Panc1 (cell line): ENCODE results near the gene ZNF670. TPM values are rescaled to one million over a fixed set of nuclear protein-coding genes. Genes with fewer than 3 reads are reported as not detected.

Experiments
- ATAC-seq: fragments of 200-7000 bp; cut with Tn5 transposase; 2 replicates; pipeline ENCODE4 v1.9.1; 2020; ENCODE audit warnings: mild to moderate bottlenecking, moderate library complexity
- BruUV-seq: library from RNA; stranded (reverse); fragments of 400-500 nt; replicated peaks from 2 replicates; lab custom pipeline; 2021; lab: Mats Ljungman, UMichigan
- CTCF ChIA-PET: fragments of 300-600 bp; sonication (Branson Sonifier 250); formaldehyde crosslinking; loops from one replicate; lab custom pipeline; 2022; ENCODE audit warnings: antibody characterized with exemption; lab: Charles Lee
- POLR2A ChIA-PET: fragments of 300-600 bp; sonication (Branson Sonifier 250); formaldehyde crosslinking; loops from one replicate; lab custom pipeline; 2022; ENCODE audit warnings: antibody characterized with exemption; lab: Charles Lee
- DNase-seq: peaks from one replicate; pipeline ENCODE4 v3.0.0-alpha.2; 2010; ENCODE audit warnings: low read depth, low spot score
- H3K27ac ChIP-seq: 2 replicates; pipeline ENCODE4 v1.5.1; 2011; ENCODE audit warnings: mild to moderate bottlenecking, low read length, inconsistent platforms
- H3K27me3 ChIP-seq: fragments of 200-500 bp; sonication (Bioruptor generic); 2 replicates; pipeline ENCODE4 v1.6.0; 2014; ENCODE audit warnings: low read length, inconsistent platforms; ENCODE audit not compliant: control insufficient read depth, insufficient read depth
- H3K36me3 ChIP-seq: fragments of 200-500 bp; sonication (Bioruptor generic); 2 replicates; pipeline ENCODE4 v1.5.1; 2014; ENCODE audit warnings: inconsistent platforms, mild to moderate bottlenecking, low read length, moderate library complexity; ENCODE audit not compliant: control insufficient read depth, insufficient read depth
- H3K4me1 ChIP-seq: 2 replicates; pipeline ENCODE4 v1.5.1; 2011; ENCODE audit warnings: inconsistent platforms, mild to moderate bottlenecking, low read length, moderate library complexity; ENCODE audit not compliant: control insufficient read depth, insufficient read depth
- H3K4me3 ChIP-seq, 2 experiments: 2 replicates each; pipeline ENCODE4 v1.5.1; 2011 to 2012; ENCODE audit warnings: low read depth in 2 of 2, low read length in 2 of 2, mild to moderate bottlenecking in 2 of 2, inconsistent platforms in 1 of 2, moderate library complexity in 1 of 2
- H3K9me3 ChIP-seq: fragments of 200-500 bp; sonication (Bioruptor generic); 2 replicates; pipeline ENCODE4 v1.5.1; 2014; ENCODE audit warnings: low read depth, mild to moderate bottlenecking, inconsistent platforms, low read length, moderate library complexity; ENCODE audit not compliant: control insufficient read depth, insufficient read depth
- POLR2AphosphoS5 ChIP-seq: IDR thresholded peaks from 2 replicates; pipeline ENCODE4 v1.6.1; 2012; ENCODE audit warnings: mild to moderate bottlenecking, low read depth, low read length, moderate library complexity
- SIN3A ChIP-seq: IDR thresholded peaks from 2 replicates; pipeline ENCODE4 v1.6.1; 2012; ENCODE audit warnings: low read depth, mild to moderate bottlenecking, low read length, moderate library complexity, borderline replicate concordance; ENCODE audit not compliant: insufficient read depth
- TCF7L2 ChIP-seq: IDR thresholded peaks from 2 replicates; pipeline ENCODE4 v1.6.1; 2011; ENCODE audit warnings: mild to moderate bottlenecking, low read depth, low read length, inconsistent platforms
- in situ Hi-C: cut with HindIII; loops from 2 replicates; pipeline ENCODE4 v1.10.0; 2016; ENCODE audit warnings: low sequenced_read_pairs, low pct_unique_long_range_greater_than_20kb
- intact Hi-C: fragments of 100-400 bp; cut with micrococcal nuclease; formaldehyde crosslinking; loops from one replicate; pipeline ENCODE4 v1.10.0; 2022; ENCODE audit not compliant: unreplicated experiment
- total RNA-seq: library from RNA; stranded (reverse); gene quantifications from one replicate; pipeline ENCODE4 v1.2.1, GENCODE V29; 2021; ENCODE audit not compliant: unreplicated experiment
- TF ChIP-seq, protein P1 (sequence below), 2 experiments: IDR thresholded peaks; 2 replicates each; pipeline ENCODE4 v1.6.1; 2011 to 2012; ENCODE audit warnings: low read depth in 2 of 2, control low read depth in 1 of 2, low read length in 1 of 2, mild to moderate bottlenecking in 1 of 2, moderate library complexity in 1 of 2; ENCODE audit not compliant: insufficient read depth in 1 of 2
- TF ChIP-seq, protein P2 (sequence below): fragments of 450-650 bp; IDR thresholded peaks from 2 replicates; pipeline ENCODE4 v1.5.1; 2017; ENCODE audit warnings: mild to moderate bottlenecking

ZNF670 gene
- total RNA-seq, 1 experiment from 2014 or later = 6.4 TPM

DNA sequence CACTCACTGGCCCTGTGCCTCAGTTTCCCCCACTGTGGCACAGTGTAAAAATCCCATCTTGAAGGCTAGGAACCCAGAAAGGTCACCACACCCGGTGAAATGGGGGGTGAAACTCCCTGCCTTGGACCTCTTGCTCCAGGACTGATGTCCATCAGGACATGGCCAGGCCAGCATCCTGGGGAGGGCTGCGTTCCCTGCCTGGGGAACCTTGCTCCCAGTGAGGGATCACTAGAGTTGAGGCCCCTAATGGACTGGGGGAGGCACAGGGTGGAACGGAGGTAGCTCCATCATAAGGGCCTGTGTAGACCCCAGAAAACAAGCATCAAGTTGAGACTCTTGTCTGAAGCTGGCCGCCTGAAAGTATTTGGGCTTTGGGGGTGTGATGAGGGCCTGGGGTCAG is 10.4 kb upstream of the ZNF670 start:
- no peak for ATAC-seq
- Histone ChIP-seq H3K9me3 (no peaks in the 10 kb centered on the region), H3K27ac (no peak overlapping the region), H3K36me3 (no peaks in the 10 kb centered on the region), H3K27me3 (no peaks in the 10 kb centered on the region), H3K4me1 (no peaks in the 10 kb centered on the region), H3K4me3 (no peak overlapping the region)
- intact Hi-C loops = no loop called here
- BruUV-seq = no TSS peak
- in situ Hi-C loops = no loop called here
- DNase-seq = no peak
- ChIA-PET CTCF (no interaction called here), POLR2A (no interaction called here)
- TF ChIP-seq, protein P1, sequence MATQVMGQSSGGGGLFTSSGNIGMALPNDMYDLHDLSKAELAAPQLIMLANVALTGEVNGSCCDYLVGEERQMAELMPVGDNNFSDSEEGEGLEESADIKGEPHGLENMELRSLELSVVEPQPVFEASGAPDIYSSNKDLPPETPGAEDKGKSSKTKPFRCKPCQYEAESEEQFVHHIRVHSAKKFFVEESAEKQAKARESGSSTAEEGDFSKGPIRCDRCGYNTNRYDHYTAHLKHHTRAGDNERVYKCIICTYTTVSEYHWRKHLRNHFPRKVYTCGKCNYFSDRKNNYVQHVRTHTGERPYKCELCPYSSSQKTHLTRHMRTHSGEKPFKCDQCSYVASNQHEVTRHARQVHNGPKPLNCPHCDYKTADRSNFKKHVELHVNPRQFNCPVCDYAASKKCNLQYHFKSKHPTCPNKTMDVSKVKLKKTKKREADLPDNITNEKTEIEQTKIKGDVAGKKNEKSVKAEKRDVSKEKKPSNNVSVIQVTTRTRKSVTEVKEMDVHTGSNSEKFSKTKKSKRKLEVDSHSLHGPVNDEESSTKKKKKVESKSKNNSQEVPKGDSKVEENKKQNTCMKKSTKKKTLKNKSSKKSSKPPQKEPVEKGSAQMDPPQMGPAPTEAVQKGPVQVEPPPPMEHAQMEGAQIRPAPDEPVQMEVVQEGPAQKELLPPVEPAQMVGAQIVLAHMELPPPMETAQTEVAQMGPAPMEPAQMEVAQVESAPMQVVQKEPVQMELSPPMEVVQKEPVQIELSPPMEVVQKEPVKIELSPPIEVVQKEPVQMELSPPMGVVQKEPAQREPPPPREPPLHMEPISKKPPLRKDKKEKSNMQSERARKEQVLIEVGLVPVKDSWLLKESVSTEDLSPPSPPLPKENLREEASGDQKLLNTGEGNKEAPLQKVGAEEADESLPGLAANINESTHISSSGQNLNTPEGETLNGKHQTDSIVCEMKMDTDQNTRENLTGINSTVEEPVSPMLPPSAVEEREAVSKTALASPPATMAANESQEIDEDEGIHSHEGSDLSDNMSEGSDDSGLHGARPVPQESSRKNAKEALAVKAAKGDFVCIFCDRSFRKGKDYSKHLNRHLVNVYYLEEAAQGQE (IDR thresholded peaks at IDR 0.05; ENCODE audit: insufficient read depth in 1 of 2, low read depth in 2 of 2, low read length in 1 of 2) = no peak
- TF ChIP-seq, protein P2, sequence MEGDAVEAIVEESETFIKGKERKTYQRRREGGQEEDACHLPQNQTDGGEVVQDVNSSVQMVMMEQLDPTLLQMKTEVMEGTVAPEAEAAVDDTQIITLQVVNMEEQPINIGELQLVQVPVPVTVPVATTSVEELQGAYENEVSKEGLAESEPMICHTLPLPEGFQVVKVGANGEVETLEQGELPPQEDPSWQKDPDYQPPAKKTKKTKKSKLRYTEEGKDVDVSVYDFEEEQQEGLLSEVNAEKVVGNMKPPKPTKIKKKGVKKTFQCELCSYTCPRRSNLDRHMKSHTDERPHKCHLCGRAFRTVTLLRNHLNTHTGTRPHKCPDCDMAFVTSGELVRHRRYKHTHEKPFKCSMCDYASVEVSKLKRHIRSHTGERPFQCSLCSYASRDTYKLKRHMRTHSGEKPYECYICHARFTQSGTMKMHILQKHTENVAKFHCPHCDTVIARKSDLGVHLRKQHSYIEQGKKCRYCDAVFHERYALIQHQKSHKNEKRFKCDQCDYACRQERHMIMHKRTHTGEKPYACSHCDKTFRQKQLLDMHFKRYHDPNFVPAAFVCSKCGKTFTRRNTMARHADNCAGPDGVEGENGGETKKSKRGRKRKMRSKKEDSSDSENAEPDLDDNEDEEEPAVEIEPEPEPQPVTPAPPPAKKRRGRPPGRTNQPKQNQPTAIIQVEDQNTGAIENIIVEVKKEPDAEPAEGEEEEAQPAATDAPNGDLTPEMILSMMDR = no peak
- TF ChIP-seq SIN3A (no peak), TCF7L2 (no peak)

DNA sequence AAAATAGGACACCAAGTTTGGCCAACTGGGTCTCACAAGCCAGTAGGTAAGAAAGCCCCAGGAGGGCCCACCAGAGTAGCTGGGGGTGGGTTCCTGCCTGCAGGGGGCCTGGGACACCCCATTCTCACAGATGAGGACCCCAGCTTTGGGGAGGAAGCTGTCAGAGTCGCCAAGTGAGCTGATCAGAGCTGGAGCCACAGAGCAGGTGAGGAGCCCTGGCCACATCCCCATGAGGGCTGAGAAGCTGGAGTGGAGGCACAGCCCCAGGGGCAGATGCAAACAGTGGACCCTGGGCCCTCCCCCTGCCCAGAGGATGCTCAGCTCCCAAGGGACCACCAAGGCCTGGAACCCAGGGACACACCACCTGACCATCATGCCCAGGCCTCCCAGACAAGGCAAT is 8.6 kb upstream of the ZNF670 start:
- ATAC-seq = no peak
- in situ Hi-C loops (no loop called here), intact Hi-C loops (no loop called here)
- Histone ChIP-seq H3K4me1 (no peaks in the 10 kb centered on the region), H3K4me3 (no peak overlapping the region), H3K27ac (no peak overlapping the region), H3K27me3 (no peaks in the 10 kb centered on the region), H3K36me3 (no peaks in the 10 kb centered on the region), H3K9me3 (no peaks in the 10 kb centered on the region)
- CTCF ChIA-PET = no interaction called here
- DNase-seq = no peak
- TF ChIP-seq, protein P1 (IDR thresholded peaks at IDR 0.05; ENCODE audit: insufficient read depth in 1 of 2, low read depth in 2 of 2, low read length in 1 of 2) = no peak
- TF ChIP-seq, protein P2 = no peak
- TF ChIP-seq TCF7L2 (no peak), SIN3A (no peak), POLR2AphosphoS5 (no peak)
- BruUV-seq = no TSS peak
- POLR2A ChIA-PET = no interaction called here
